K562 (cell line): Measurements from ENCODE around the gene EWSR1. TPM values are rescaled to one million over a fixed set of nuclear protein-coding genes. Genes with fewer than 3 reads are reported as not detected.
A peak's percentile ranks its signal among the peaks of the same experiment; 100 is the strongest.

ENCODE experiments used
- ATAC-seq: fragments of 200-7000 bp; cut with Tn5 transposase; 3 replicates; pipeline ENCODE4 v1.9.1; 2020; ENCODE audit warnings: moderate library complexity
- BruUV-seq: library from RNA; stranded (reverse); fragments of 400-500 nt; replicated peaks from 2 replicates; lab custom pipeline; 2021; lab: Mats Ljungman, UMichigan
- CTCF ChIA-PET: fragments of 300-600 bp; formaldehyde crosslinking; extraction: SDS; loops from one replicate; lab custom pipeline; 2021; ENCODE audit warnings: low intra/inter-chr PET ratio; lab: Yijun Ruan, JAX
- POLR2A ChIA-PET: fragments of 300-600, 350-650 bp; sonication (Branson Sonifier 250); formaldehyde crosslinking; extraction: SDS; loops from one replicate; lab custom pipeline; 2021; ENCODE audit warnings: antibody characterized with exemption, inconsistent platforms; lab: Yijun Ruan, JAX
- DNase-seq, 4 experiments: peaks; one replicate each; pipeline versions ENCODE4 v3.0.0 to v3.0.0-alpha.2; 2011 to 2018; ENCODE audit warnings: low spot score in 3 of 4, mixed read lengths in 3 of 4; ENCODE audit errors: extremely low read depth in 1 of 4
- FAIRE-seq: peaks from 2 replicates; lab custom pipeline; 2011; peaks lifted over from hg19 to GRCh38; lab: Jason Lieb, UNC
- H2AFZ ChIP-seq: 2 replicates; pipeline ENCODE4 v1.6.0; 2011; ENCODE audit warnings: low read depth, low read length, control low read depth, inconsistent platforms
- H3K27ac ChIP-seq: fragments of 200-600 bp; 3 replicates; pipeline ENCODE4 v1.8.0; 2011; ENCODE audit warnings: low read depth, mild to moderate bottlenecking, control low read depth, inconsistent platforms, low read length, moderate library complexity, mixed read lengths; ENCODE audit errors: extremely low read depth
- H3K27me3 ChIP-seq, 2 experiments: fragments of 300-600 bp in 1 of 2; 2 replicates in 1 of 2; 3 replicates in 1 of 2; pipeline versions ENCODE4 v1.6.0 to v1.8.0; 2011; ENCODE audit warnings: inconsistent platforms in 2 of 2, low read length in 2 of 2, mild to moderate bottlenecking in 1 of 2, mixed read lengths in 1 of 2, moderate library complexity in 1 of 2; ENCODE audit not compliant: control insufficient read depth in 2 of 2, insufficient read depth in 2 of 2
- H3K36me3 ChIP-seq: fragments of 300-600 bp; 3 replicates; pipeline ENCODE4 v1.8.0; 2011; ENCODE audit warnings: mild to moderate bottlenecking, low read length, inconsistent platforms; ENCODE audit not compliant: control insufficient read depth, insufficient read depth
- H3K4me1 ChIP-seq, 2 experiments: fragments of 200-600 bp in 1 of 2; replicated peaks in 1 of 2; 2 replicates in 1 of 2; 3 replicates in 1 of 2; pipeline versions ENCODE4 v1.5.1 to v1.8.0; 2011; ENCODE audit warnings: inconsistent platforms in 2 of 2, low read length in 2 of 2, mild to moderate bottlenecking in 1 of 2, mixed read lengths in 1 of 2, moderate library complexity in 1 of 2; ENCODE audit not compliant: control insufficient read depth in 2 of 2, insufficient read depth in 2 of 2
- H3K4me2 ChIP-seq: 2 replicates; pipeline ENCODE4 v1.6.1; 2011; ENCODE audit warnings: low read length, control low read depth, inconsistent platforms, mixed read lengths; ENCODE audit not compliant: insufficient read depth
- H3K4me3 ChIP-seq: fragments of 200-600 bp; sonication (generic), shearing (Covaris generic); 2 replicates; pipeline ENCODE4 v1.5.1; 2016; ENCODE audit warnings: control low read depth, inconsistent platforms
- H3K79me2 ChIP-seq: fragments of 200-600 bp; 3 replicates; pipeline ENCODE4 v1.8.0; 2011; ENCODE audit warnings: low read length, inconsistent platforms; ENCODE audit not compliant: control insufficient read depth, insufficient read depth
- H3K9ac ChIP-seq, 2 experiments: 2 replicates each; pipeline versions ENCODE4 v1.6.0 to v1.6.1; 2011; ENCODE audit warnings: low read depth in 2 of 2, low read length in 2 of 2, control low read depth in 1 of 2, inconsistent platforms in 1 of 2, mild to moderate bottlenecking in 1 of 2, mixed read lengths in 1 of 2; ENCODE audit not compliant: insufficient read depth in 1 of 2
- H3K9me1 ChIP-seq: one replicate; pipeline ENCODE4 v1.6.0; 2011; ENCODE audit warnings: inconsistent platforms, mild to moderate bottlenecking, low read length, moderate library complexity; ENCODE audit not compliant: control insufficient read depth, insufficient read depth
- H3K9me3 ChIP-seq: replicated peaks from 2 replicates; pipeline ENCODE4 v1.5.1; 2011; ENCODE audit warnings: low read depth, low read length, inconsistent platforms; ENCODE audit not compliant: control insufficient read depth, insufficient read depth
- H4K20me1 ChIP-seq: replicated peaks from 2 replicates; pipeline ENCODE4 v1.6.1; 2011; ENCODE audit warnings: low read length, inconsistent platforms, mixed read lengths; ENCODE audit not compliant: control insufficient read depth, insufficient read depth
- FOXA3 ChIP-seq, 2 experiments: fragments of 450-650 bp in 1 of 2; sonication (generic) in 1 of 2; formaldehyde crosslinking; IDR thresholded peaks in 1 of 2; conservative IDR thresholded peaks in 1 of 2; 2 replicates each; pipeline versions ENCODE4 v1.4.0 to v1.8.0; 2020 to 2022; ENCODE audit warnings: mild to moderate bottlenecking in 2 of 2, missing genetic modification reagents in 1 of 2
- MEIS2 ChIP-seq: fragments of 450-650 bp; IDR thresholded peaks from 2 replicates; pipeline ENCODE4 v1.6.1; 2014; ENCODE audit warnings: mild to moderate bottlenecking; ENCODE audit not compliant: partially characterized antibody
- RCOR1 ChIP-seq, 2 experiments: IDR thresholded peaks; 2 replicates each; pipeline ENCODE4 v1.6.1; 2012; ENCODE audit warnings: low read depth in 2 of 2, low read length in 2 of 2, borderline replicate concordance in 1 of 2, improper control_type of control experiment in 1 of 2
- ZBTB1 ChIP-seq: sonication (generic); formaldehyde crosslinking; IDR thresholded peaks from 2 replicates; pipeline ENCODE4 v1.8.1; 2023; ENCODE audit warnings: missing genetic modification reagents, low read depth, mild to moderate bottlenecking, borderline replicate concordance
- WGBS: fragments of 100-300 bp; shearing (Covaris generic); methylation state at CpG from one replicate; pipeline ENCODE4 v1.1.6; 2016; ENCODE audit warnings: low coverage, mixed read lengths; ENCODE audit not compliant: insufficient coverage; ENCODE audit errors: missing lambda C conversion rate; 5-methylcytosine and 5-hydroxymethylcytosine counted together
- in situ Hi-C: fragments of 300-500 bp; cut with MboI; formaldehyde crosslinking; loops from 4 replicates; pipeline ENCODE4 v1.15.0; 2018; ENCODE audit warnings: inconsistent platforms, mixed read lengths
- intact Hi-C: fragments of 100-400 bp; cut with micrococcal nuclease; formaldehyde crosslinking; loops from 2 replicates; pipeline ENCODE4 v1.14.2; 2022
- polyA plus RNA-seq, 8 experiments: library from polyadenylated mRNA; depleted of rRNA in 4 of 8; stranded (reverse) in 5 of 8; unstranded in 3 of 8; fragments of >200 nt; fragmentation: Nextera tagmentation in 2 of 8; fragmentation: Illumina TruSeq in 1 of 8; extraction: Ambion mirVana in 2 of 8; extraction: Trizol in 1 of 8; gene quantifications; 2 replicates each; pipeline versions ENCODE4 v1.2.1 to v1.2.3, GENCODE V29; 2011 to 2014; ENCODE audit warnings: inconsistent platforms in 1 of 8, missing spikeins in 1 of 8
- total RNA-seq, 7 experiments: library from RNA; depleted of rRNA in 6 of 7; stranded (reverse); fragments of >200 nt in 6 of 7; fragmentation: Illumina TruSeq in 2 of 7; extraction: Trizol in 2 of 7; gene quantifications; 2 replicates each; pipeline versions ENCODE4 v1.2.1 to v1.2.3, GENCODE V29; 2011 to 2021; ENCODE audit warnings: low replicate concordance in 1 of 7
- TF ChIP-seq, protein P1 (sequence below): sonication (generic); formaldehyde crosslinking; IDR thresholded peaks from 2 replicates; pipeline ENCODE4 v1.8.0; 2023; ENCODE audit warnings: mild to moderate bottlenecking, missing genetic modification reagents

The EWSR1 gene
- total and polyA plus RNA-seq, 9 of the 15 experiments (the other 6 are each of a cell fraction or from before 2014, with no cell fraction given), result 83.3 to 450 (median 239) TPM

DNA sequence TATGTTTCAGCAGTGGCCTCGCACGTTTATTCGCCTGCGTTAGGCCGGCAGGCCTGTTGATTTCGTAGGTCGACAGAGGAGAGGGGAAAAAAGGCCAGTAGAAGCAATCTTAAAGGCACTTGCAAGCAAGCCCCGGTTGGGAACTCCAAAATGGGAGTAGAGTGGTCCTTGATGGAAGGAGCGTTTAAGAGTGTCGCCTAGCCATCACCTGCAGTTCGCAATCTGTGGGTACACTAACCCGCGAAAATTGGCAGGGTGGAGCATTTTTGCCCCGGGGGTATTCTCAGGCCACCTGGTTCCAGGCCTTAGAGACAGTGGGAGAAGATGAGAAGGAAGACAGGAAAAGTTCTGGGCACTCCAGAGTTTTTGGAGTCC, 1.1 kb downstream of the EWSR1 start:
- in situ Hi-C loops (no loop called here), intact Hi-C loops (loop anchor here (10.0 kb wide), 1 partner anchor 384 kb away; the partner anchor contains the start of gene ZNRF3)
- peak overlapping the region; percentile 96 for H3K4me2 ChIP-seq
- no TSS peak for BruUV-seq
- no peak for ATAC-seq
- no peak overlapping the region for H2AFZ ChIP-seq
- peaks cover 17 to 31% of the 10 kb centered on the region in 2 experiments; a peak in 4 of 5 replicates for H3K4me1 ChIP-seq
- H3K36me3 ChIP-seq, result peaks cover 76% of the 10 kb centered on the region
- peak overlapping the region; percentile 100 for H3K27ac ChIP-seq
- no peaks in the 10 kb centered on the region for H3K27me3 ChIP-seq
- peak overlapping the region; percentile 100 for H3K9ac ChIP-seq
- CTCF ChIA-PET, result no interaction called here
- DNase-seq, result no peak
- peak; percentile 23 for FAIRE-seq
- no peaks in the 10 kb centered on the region for H3K9me3 ChIP-seq
- 0% methylated on average over 14 of the region's 14 CpGs for WGBS
- peak overlapping the region; percentile 91 for H3K4me3 ChIP-seq
- TF ChIP-seq ZBTB1 (CRISPR knock-in tag), result no peak
- TF ChIP-seq, all 486 proteins: peak for 0
- POLR2A ChIA-PET, result interaction anchor here (0.9 to 2.6 kb wide), 5 partner anchors 11 to 469 kb away, joined by 3 to 10 read pairs (median 5); partner anchors contain the start of gene XBP1
- peaks cover 87% of the 10 kb centered on the region for H3K79me2 ChIP-seq
- peaks cover 43% of the 10 kb centered on the region for H4K20me1 ChIP-seq
- H3K9me1 ChIP-seq, result peaks cover 6% of the 10 kb centered on the region

DNA sequence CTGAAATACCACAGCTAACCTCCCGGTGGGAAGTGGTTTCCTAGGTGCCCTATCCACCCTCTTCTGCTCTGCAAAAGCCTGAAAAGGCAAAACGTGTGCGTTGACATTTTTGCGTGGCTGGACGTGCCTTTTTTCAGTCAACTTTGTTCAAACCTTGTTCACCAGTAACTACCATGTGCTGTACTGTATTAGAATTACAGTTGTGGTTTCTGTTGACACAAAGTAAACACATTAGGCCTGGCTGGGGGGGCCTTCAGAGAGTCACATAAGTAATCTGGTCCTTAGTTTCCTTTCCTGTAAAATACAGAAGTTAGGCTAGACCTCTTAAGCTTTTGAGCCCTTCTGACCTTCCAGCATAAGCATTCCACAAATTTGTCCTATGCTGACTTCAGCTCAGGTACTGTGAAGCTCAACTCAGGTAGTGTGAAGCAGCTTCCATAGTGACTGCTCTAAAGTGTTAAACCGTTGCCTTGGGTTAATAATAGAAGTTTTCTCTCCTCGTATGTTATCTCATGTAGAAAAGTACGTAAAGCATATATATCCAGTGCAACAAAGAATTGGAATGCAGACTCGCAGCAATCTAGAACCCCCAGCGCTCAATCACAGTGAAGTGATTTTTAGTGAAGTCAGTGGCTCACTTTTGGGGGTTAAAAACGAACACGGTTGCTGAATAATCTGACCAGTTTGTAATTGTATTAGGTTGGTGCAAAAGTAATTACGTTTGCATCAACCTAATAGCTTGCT, 1.8 kb downstream of the EWSR1 start:
- H4K20me1 ChIP-seq, result peaks cover 43% of the 10 kb centered on the region
- peak overlapping the region; percentile 91 for H3K4me3 ChIP-seq
- no peak overlapping the region for H2AFZ ChIP-seq
- peaks cover 17 to 31% of the 10 kb centered on the region in 2 experiments; a peak in 4 of 5 replicates for H3K4me1 ChIP-seq
- peak overlapping the region; percentile 49 for H3K27ac ChIP-seq
- intact Hi-C loops (loop anchor here (10.0 kb wide), 1 partner anchor 385 kb away; the partner anchor contains the start of gene ZNRF3), in situ Hi-C loops (no loop called here)
- no peaks in the 10 kb centered on the region for H3K27me3 ChIP-seq
- H3K9me1 ChIP-seq, result peaks cover 6% of the 10 kb centered on the region
- no peak for ATAC-seq
- ChIA-PET CTCF (no interaction called here), POLR2A (interaction anchor here (0.7 to 1.4 kb wide), 5 partner anchors 10 to 51 kb away, joined by 3 to 5 read pairs (median 4); partner anchors contain the start of gene GAS2L1)
- peaks cover 94% of the 10 kb centered on the region for H3K79me2 ChIP-seq
- peak in 1 of 4 experiments; percentile 21 for DNase-seq
- peak overlapping the region; percentile 100; a peak in 3 of 4 replicates for H3K9ac ChIP-seq
- peak overlapping the region; percentile 96 for H3K4me2 ChIP-seq
- no peaks in the 10 kb centered on the region for H3K9me3 ChIP-seq
- peaks cover 79% of the 10 kb centered on the region for H3K36me3 ChIP-seq
- 3% methylated on average over 13 of the region's 13 CpGs for WGBS
- no peak for FAIRE-seq
- BruUV-seq, result no TSS peak
- TF ChIP-seq RCOR1 (IDR thresholded peaks at IDR 0.05; ENCODE audit: borderline replicate concordance in 1 of 2, low read depth in 2 of 2, low read length in 2 of 2), result peak in 1 of 2 experiments; percentile 76; a peak in 2 of 4 replicates
- TF ChIP-seq FOXA3 (CRISPR knock-in tag; conservative IDR thresholded peaks at IDR 0.05 in 1 of 2, IDR thresholded peaks at IDR 0.05 in 1 of 2), result 0 out of 4 replicates have a peak, but pooled peaks of 1 of the 2 experiments have one; percentile 18
- TF ChIP-seq MEIS2, result peak; percentile 22
- TF ChIP-seq, protein P1, sequence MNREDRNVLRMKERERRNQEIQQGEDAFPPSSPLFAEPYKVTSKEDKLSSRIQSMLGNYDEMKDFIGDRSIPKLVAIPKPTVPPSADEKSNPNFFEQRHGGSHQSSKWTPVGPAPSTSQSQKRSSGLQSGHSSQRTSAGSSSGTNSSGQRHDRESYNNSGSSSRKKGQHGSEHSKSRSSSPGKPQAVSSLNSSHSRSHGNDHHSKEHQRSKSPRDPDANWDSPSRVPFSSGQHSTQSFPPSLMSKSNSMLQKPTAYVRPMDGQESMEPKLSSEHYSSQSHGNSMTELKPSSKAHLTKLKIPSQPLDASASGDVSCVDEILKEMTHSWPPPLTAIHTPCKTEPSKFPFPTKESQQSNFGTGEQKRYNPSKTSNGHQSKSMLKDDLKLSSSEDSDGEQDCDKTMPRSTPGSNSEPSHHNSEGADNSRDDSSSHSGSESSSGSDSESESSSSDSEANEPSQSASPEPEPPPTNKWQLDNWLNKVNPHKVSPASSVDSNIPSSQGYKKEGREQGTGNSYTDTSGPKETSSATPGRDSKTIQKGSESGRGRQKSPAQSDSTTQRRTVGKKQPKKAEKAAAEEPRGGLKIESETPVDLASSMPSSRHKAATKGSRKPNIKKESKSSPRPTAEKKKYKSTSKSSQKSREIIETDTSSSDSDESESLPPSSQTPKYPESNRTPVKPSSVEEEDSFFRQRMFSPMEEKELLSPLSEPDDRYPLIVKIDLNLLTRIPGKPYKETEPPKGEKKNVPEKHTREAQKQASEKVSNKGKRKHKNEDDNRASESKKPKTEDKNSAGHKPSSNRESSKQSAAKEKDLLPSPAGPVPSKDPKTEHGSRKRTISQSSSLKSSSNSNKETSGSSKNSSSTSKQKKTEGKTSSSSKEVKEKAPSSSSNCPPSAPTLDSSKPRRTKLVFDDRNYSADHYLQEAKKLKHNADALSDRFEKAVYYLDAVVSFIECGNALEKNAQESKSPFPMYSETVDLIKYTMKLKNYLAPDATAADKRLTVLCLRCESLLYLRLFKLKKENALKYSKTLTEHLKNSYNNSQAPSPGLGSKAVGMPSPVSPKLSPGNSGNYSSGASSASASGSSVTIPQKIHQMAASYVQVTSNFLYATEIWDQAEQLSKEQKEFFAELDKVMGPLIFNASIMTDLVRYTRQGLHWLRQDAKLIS (CRISPR knock-in tag), result 0 out of 2 replicates have a peak, but pooled peaks have one; percentile 23
